GM12875 (cell line): ENCODE data around the gene HOXA7.

Source experiments
- H3K4me3 ChIP-seq: one replicate; pipeline ENCODE4 v1.5.1; 2011; ENCODE audit warnings: low read depth, low read length, control low read depth
- TF ChIP-seq, protein P1 (sequence below): IDR thresholded peaks from 2 replicates; pipeline ENCODE4 v1.5.1; 2011; ENCODE audit warnings: low read depth, mild to moderate bottlenecking, control low read depth, inconsistent platforms, low read length, moderate library complexity, borderline replicate concordance; ENCODE audit not compliant: insufficient read depth

The HOXA7 gene

DNA sequence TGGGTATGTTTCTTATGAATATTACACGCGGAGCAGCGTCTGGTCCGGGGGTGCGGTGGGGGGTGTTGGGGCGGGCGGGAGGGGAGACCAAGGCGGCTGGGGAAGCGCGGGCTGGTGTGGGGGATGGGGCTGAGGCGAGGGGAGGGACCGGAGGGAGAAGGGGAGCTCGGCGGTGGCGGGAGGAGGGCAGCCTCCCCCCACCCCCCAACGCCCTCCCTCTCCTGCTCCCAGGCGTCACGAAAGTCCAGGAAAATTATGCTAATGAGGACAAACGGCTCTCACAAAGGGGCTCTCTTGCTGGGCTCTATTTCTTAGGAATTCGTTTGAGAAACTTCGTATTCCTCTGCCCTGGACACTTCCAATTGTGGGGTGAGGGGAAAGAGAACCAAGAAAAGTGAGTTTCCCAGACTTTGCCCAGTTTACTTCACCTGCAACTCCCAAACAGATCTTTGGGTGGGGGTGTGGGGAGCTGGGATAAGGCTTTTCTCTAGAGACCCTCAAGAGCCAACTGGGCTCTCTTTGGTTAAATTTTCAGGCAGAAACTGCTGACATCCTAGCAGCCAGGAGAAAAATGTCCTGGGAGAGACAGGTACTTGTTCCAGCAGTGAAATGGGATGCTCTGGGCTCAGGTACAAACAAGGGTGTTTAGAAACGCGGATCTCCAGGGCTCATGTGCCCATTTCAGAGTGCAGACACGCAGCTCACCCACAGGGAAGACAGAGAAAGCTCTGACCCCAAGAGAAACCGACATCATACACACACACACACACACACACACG, 42.3 kb downstream of the HOXA7 start:
- TF ChIP-seq, protein P1, sequence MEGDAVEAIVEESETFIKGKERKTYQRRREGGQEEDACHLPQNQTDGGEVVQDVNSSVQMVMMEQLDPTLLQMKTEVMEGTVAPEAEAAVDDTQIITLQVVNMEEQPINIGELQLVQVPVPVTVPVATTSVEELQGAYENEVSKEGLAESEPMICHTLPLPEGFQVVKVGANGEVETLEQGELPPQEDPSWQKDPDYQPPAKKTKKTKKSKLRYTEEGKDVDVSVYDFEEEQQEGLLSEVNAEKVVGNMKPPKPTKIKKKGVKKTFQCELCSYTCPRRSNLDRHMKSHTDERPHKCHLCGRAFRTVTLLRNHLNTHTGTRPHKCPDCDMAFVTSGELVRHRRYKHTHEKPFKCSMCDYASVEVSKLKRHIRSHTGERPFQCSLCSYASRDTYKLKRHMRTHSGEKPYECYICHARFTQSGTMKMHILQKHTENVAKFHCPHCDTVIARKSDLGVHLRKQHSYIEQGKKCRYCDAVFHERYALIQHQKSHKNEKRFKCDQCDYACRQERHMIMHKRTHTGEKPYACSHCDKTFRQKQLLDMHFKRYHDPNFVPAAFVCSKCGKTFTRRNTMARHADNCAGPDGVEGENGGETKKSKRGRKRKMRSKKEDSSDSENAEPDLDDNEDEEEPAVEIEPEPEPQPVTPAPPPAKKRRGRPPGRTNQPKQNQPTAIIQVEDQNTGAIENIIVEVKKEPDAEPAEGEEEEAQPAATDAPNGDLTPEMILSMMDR, result no peak
- no peak overlapping the region for H3K4me3 ChIP-seq

DNA sequence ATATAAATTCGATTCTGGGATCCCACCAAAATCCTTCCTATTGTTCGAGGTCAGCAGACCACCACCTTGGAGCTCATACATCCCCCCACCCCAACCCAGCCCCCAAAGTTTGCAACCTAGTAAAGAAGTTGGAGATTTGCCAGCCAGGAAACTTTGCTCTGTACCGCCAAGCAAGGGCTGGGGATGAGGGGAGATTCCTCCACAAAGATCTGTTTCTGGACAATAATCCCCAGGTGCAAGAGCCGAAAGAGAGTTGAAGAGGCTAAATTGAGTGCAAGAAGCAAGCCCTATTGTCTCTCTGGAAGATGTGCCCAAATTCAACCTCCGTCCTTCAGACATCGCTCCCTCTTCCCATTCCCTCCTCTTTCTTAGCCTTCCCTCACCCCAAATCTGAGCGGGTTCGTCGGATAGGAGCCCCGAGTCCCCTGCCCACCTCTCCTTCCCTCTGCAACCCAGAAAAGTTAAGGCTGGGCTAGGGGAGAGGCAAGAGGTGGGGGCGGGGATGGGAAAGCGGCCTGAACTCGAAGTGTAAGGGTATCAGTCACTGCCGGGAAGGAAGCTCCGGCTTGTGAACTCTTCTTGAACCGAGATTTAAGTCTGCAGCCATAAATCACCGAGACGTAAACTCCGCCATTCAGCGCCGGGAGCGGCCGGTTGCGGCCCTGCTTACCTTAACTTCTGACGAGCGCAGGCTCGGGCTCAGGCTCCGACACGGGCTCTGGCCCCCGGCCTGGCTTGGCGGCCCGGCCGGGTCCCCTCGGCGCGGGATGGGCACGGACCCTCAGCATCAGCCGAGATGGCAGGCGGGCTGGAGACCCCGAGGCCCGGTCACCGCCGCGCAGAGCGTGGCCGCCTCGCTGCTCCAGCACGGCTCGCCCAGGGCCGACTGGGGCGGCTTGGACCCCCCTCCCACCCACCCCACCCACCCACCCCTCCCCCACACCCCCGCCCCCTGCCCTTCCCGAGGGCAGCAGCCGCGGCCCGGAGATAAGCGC, 43.2 kb downstream of the HOXA7 start:
- TF ChIP-seq, protein P1, result no peak
- no peak overlapping the region for H3K4me3 ChIP-seq

DNA sequence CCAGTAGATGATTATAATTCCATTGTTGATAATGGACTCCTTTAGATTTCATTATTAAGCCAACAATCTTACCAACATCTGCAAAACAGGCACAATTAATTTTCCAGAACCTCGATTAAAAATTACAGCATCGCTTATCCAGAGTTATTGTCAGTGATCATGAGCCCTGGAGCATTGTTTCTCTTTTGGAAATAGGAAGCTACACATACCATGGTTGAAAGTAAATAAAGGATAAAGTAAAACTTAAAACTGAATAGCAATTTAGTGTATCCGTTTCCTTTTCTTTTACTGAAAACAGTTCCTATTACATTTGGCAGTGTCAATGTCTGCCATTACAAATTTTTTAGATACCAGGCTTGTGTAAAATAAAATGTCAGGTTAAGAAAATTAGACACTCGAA, 44.1 kb downstream of the HOXA7 start:
- H3K4me3 ChIP-seq, result no peak overlapping the region
- TF ChIP-seq, protein P1, result no peak

DNA sequence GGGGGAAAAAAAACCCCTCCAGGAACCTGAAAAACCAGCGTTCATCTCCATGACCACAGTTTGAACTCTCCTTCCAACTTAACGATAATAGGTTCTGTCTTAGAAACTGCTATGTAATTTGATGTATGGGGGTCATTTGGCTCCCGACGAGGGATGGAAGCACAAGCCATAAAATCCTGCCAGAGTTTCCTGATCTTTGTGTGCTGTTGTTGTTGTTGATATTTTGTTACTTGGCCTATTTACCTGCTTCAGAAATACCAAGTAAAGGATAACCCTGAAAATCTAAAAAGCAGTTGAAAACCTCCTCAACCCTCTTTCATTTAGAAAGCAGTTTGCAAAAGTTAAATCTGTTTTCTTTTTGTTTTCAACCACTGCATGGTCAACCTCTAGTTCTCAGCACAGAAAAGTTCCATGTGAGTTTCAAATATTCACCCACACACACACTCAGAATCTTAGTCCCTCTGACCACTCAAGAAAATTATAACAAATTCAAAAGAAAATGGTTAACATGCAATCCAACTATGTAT, 44.7 kb downstream of the HOXA7 start:
- TF ChIP-seq, protein P1, result no peak
- H3K4me3 ChIP-seq, result no peak overlapping the region

DNA sequence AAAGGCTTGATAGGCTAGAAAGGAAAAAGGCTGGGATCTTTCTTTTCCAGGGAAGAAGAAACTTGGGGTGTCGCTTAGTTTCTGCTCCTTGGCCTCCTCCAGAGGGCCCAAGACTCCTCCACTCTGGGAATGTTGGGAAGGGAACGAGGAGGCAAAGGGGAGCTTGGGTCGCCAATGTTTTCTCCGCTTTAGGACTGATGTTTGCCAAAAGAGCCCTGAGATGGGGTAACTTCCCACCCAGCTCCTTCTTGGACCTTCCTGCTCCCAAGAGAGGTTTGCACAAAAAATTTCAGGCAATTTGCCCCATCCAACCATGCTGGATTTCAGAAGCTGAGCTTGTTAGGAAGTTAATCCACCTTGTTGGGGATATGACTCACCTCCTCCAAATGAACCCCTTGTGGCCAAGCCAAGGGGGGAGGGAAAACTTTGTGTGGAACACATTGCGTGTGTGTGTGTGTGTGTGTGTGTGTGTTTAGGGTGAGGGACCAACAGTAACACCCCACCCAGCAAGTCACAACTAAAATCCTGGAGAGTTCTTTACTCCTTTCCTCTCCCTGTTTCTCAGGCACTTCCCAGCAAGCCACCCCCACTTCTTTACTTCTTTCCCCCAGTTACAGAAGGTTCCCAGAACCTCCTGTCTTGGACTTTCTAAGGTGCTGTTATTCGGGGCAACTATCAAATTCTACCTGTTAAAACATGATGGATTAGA, 45.3 kb downstream of the HOXA7 start:
- no peak overlapping the region for H3K4me3 ChIP-seq

More for the DNA sequence above, 45.3 kb downstream of the HOXA7 start:
- TF ChIP-seq, protein P1, result no peak
